ENCODE results near the gene MCTP1. TPM values are rescaled to one million over a fixed set of nuclear protein-coding genes. Genes with fewer than 3 reads are reported as not detected.

The MCTP1 gene
- 10 to 100 TPM; 20.0 to 55.1 TPM for total RNA-seq
- 1 to 10 TPM; 4.4 to 6.3 (median 5.6) TPM for polyA plus RNA-seq (ENCODE audit: insufficient read length in 6 of 6)
- long read RNA-seq, donor 1: 0 reads
- long read RNA-seq, donor 2: 0 reads
- long read RNA-seq, donor 3: 0 reads
- long read RNA-seq, donor 4, partial matches to known transcripts: 0 of 2 reads
- long read RNA-seq, donor 4, other reads (novel, unspliced or antisense): 2 of 2 reads
- long read RNA-seq, donor 5: 0 reads
- long read RNA-seq, donor 6: 0 reads
- long read RNA-seq, donor 7: 0 reads
- long read RNA-seq, donor 8: 0 reads
- long read RNA-seq, donor 9: 0 reads
- long read RNA-seq, donor 10, partial matches to known transcripts: 3 of 6 reads
- long read RNA-seq, donor 10, other reads (novel, unspliced or antisense): 3 of 6 reads
- long read RNA-seq, donor 11, partial matches to known transcripts: 0 of 1 reads
- long read RNA-seq, donor 11, other reads (novel, unspliced or antisense): 0 of 1 reads
- long read RNA-seq, donor 12: 0 reads

DNA sequence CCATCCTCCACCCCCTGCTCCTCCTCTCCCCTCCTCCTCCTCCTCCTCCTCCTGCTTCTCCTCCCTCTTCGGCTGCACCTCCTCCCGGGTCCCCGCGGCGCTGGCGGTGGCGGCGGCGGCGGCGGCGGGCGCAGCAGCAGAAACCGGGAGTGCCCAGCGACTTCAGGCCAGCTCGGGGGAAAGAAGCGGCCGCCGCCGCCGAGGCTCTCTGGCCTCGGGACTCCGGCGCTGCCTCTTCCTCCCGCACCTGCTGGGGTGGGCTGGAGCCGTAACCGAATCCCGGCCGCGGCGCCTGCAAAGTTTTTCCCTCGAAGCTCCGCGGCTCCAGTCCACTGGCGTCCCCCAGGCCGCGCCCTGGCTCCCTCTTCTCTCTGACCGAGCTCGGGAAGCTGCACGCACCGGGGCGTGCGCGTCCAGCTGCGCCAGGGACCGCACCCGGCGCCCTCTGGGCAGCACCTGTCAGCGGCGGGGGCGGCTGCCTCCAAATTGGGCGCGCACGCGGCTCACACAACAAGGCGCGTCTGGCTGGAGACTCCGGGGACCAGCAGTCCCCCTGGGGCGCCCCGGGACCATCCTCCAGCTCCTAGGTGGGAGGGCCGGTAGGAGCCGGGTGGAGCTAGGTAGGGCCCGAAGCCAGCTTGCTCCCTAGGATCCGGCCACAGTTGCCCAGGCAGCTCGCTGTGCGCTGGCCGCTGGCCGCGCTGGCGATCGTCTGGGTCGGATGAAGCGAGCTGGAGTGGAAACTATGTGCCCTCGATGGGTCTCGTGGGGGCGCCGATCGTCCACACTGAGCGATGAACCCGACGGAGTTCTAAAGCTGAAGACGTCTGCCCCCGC is at the start of gene MCTP1:
TSS of gene MCTP1 (minus strand) at position 523 of the 837 bp plus-strand sequence.
- DNase-seq (peak; percentile 15 to 86 (median 37)), ATAC-seq (peak; percentile 81)
- intact Hi-C loops (cut with DNase I): no loop called here
- no peak within 1 kb of the TSS for H3K27ac ChIP-seq
- H3K27me3 ChIP-seq: peaks cover 61 to 89% of the 10 kb centered on the region in 2 donors
- peak within 1 kb of the TSS; percentile 47 to 58 for H3K4me3 ChIP-seq
- H3K4me1 ChIP-seq: peaks cover 10 to 24% of the 10 kb centered on the region in 2 donors
- no peak for TF ChIP-seq CTCF (IDR thresholded peaks at IDR 0.05)
- no peaks in the 10 kb centered on the region for H3K36me3 ChIP-seq
- H3K9me3 ChIP-seq: no peaks in the 10 kb centered on the region

DNA sequence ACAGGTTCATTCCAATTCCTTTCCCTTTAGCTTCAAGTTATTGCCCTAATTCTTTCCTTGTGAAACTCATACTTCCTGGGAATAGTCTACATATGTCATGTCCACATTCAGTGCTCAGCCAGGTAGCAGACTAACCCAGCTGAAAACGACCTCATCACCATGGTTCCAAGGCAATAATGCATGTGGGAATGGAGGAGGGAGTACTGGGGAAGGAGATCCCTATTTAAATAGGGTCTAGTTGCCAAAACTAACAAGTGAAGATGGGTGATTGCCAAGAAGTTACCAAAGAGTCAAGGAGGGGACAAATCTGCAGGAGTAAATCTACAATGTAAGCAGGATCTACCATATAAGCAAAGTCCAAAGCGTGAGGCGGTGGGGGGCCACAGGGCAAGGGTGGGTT is 47.3 kb upstream of the MCTP1 start:
- DNase-seq (no peak), ATAC-seq (no peak)
- Histone ChIP-seq H3K4me1 (no peaks in the 10 kb centered on the region), H3K27me3 (no peaks in the 10 kb centered on the region), H3K9me3 (no peaks in the 10 kb centered on the region), H3K36me3 (no peaks in the 10 kb centered on the region), H3K27ac (no peak overlapping the region), H3K4me3 (no peak overlapping the region)
- intact Hi-C loops (cut with DNase I): no loop called here
- no peak for TF ChIP-seq CTCF (IDR thresholded peaks at IDR 0.05)

GRCh38 chr5:95331358-95331757 is 46.5 kb upstream of the MCTP1 start:
- no peak for TF ChIP-seq CTCF (IDR thresholded peaks at IDR 0.05)
- Histone ChIP-seq H3K36me3 (no peaks in the 10 kb centered on the region), H3K9me3 (no peaks in the 10 kb centered on the region), H3K27ac (no peak overlapping the region), H3K4me1 (no peaks in the 10 kb centered on the region), H3K27me3 (no peaks in the 10 kb centered on the region), H3K4me3 (no peak overlapping the region)
- intact Hi-C loops (cut with DNase I): no loop called here
- DNase-seq: no peak
- ATAC-seq: no peak

DNA sequence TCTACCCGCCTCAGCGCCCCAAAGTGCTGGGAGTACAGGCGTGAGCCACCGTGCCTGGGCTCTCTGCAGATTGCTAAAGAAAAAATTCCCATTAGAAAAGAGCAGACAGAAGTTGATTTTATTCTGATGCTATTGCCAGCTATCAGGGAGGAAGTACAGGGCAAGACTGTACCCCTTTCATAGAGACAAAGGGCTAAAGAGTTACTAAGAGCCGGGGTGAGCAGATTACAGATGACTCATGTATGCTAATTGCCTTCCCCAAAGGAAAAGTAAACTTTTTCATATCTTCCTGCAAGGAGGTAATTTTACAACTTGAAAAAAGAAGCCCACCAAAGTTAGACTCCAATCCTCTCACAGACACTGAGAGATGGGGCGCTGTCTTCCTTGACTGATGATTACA is 42.3 kb upstream of the MCTP1 start:
- no peak for DNase-seq
- Histone ChIP-seq H3K4me3 (no peak overlapping the region), H3K27me3 (no peaks in the 10 kb centered on the region), H3K9me3 (no peaks in the 10 kb centered on the region), H3K36me3 (no peaks in the 10 kb centered on the region), H3K4me1 (no peaks in the 10 kb centered on the region), H3K27ac (no peak overlapping the region)
- no peak for ATAC-seq
- intact Hi-C loops (cut with DNase I): no loop called here
- TF ChIP-seq CTCF (IDR thresholded peaks at IDR 0.05): no peak

DNA sequence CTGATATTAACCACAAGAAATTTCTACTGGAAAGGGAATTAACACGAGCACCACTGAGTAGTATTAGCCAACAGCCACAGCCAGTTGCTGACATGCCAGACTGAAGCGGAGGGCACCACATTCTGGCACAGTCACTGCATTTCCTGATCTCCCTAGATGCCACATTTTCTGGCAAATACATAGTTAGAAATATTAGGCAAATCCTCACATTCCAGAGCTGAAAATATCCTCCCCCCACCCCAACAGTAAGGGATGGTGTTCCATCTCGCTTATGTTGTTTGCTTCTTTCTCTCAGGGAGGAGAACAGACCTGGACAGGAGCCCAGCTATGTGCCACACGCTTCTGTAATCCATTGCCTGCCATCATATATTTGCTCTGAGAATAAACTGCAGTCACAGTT is 32.8 kb upstream of the MCTP1 start:
- H3K36me3 ChIP-seq: no peaks in the 10 kb centered on the region
- TF ChIP-seq CTCF (IDR thresholded peaks at IDR 0.05): no peak
- H3K9me3 ChIP-seq: peaks cover 0 to 2% of the 10 kb centered on the region in 2 donors
- ATAC-seq: no peak
- no peak overlapping the region for H3K27ac ChIP-seq
- no peak overlapping the region for H3K4me3 ChIP-seq
- DNase-seq: no peak
- no peaks in the 10 kb centered on the region for H3K27me3 ChIP-seq
- intact Hi-C loops (cut with DNase I): no loop called here
- no peaks in the 10 kb centered on the region for H3K4me1 ChIP-seq
